ENCODE results near the gene SPRR4.

GRCh38 chr1:152983234-152983633 lies 12.8 kb downstream of the SPRR4 start:
- no peak for TF ChIP-seq CTCF (IDR thresholded peaks at IDR 0.05 in 4 of 5, conservative IDR thresholded peaks at IDR 0.05 in 1 of 5)
- TF ChIP-seq POLR2A (IDR thresholded peaks at IDR 0.05), result no peak

Measured in gastrocnemius medialis (tissue), 4 donors.